ENCODE measurements around the gene MGAM2. TPM values are rescaled to one million over a fixed set of nuclear protein-coding genes. Genes with fewer than 3 reads are reported as not detected.
A peak's percentile ranks its signal among the peaks of the same experiment; 100 is the strongest.

Gene MGAM2
- total RNA-seq (2012; rRNA removed), result not detected in 2 replicates
- not detected in 2 replicates for polyA plus RNA-seq (2012; rRNA removed)
- not detected in 2 replicates for polyA plus RNA-seq (2012; cell fraction: cytosol; rRNA removed)
- not detected in 2 replicates for polyA plus RNA-seq (2012; cell fraction: nucleus; rRNA removed; ENCODE audit: low replicate concordance)
- Bru-seq, nascent RNA, result not detected
- percentile 1 among the genes with signal in this experiment for BruChase-seq, experiment 1, labeled RNA remaining after a 6-hour chase
- BruChase-seq, experiment 2, labeled RNA remaining after a 2-hour chase, result not detected
- long read RNA-seq, result 0 reads

DNA sequence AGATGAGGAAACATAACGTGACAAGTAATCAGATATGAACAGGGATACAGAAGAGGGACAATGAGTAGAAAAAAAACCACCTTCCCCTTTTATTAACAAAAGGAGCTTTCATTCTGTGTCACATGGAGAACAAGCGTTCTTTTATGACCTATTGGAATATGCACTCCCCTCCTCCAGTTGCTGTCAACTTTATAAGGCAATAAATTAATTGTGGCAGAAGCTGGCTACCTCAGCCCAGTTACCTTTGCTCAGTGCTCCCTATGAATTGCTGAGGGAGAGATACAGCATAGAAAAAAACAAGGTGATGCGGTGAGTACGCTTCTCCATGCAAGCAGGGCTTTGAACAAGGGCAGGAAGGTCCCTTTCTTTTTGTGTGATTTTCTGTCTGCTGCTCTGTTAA lies at the start of gene MGAM2:
TSS of gene MGAM2 (plus strand) at position 220 of the 400 bp plus-strand sequence. CDS start 5,156 bp downstream, outside the sequence.
- POLR2A ChIA-PET (ENCODE audit: unreplicated experiment), result no interaction called here
- CTCF ChIA-PET, result no interaction called here
- Histone ChIP-seq H3K18ac (ENCODE audit: low read depth, low read length) (no peak within 1 kb of the TSS), H3K56ac (ENCODE audit: extremely low read depth, insufficient read depth, low read length) (no peak within 1 kb of the TSS), H2BK120ac (ENCODE audit: low read depth, low read length) (no peak within 1 kb of the TSS), H3K9me1 (ENCODE audit: insufficient read depth, low read length) (no peaks in the 10 kb centered on the region), H3K4me2 (ENCODE audit: low read depth, low read length) (no peak within 1 kb of the TSS), H4K8ac (ENCODE audit: low read depth in 2 of 2, low read length in 2 of 2) (no peak within 1 kb of the TSS), H2BK15ac (ENCODE audit: low read depth, low read length) (no peak within 1 kb of the TSS), H2AK9ac (replicated peaks; ENCODE audit: low read depth, low read length, poor library complexity) (no peak within 1 kb of the TSS), H4K5ac (ENCODE audit: low read depth, low read length) (no peak within 1 kb of the TSS), H3K27me3 (ENCODE audit: control insufficient read depth, insufficient read depth, low read length) (no peaks in the 10 kb centered on the region), H2BK5ac (ENCODE audit: low read depth, low read length, poor library complexity, severe bottlenecking) (no peak within 1 kb of the TSS), H2AFZ (replicated peaks; ENCODE audit: low read length, poor library complexity) (no peak within 1 kb of the TSS), H3K4ac (ENCODE audit: low read depth, low read length) (no peak within 1 kb of the TSS), H3K79me1 (ENCODE audit: low read depth in 1 of 2, low read length in 2 of 2) (no peaks in the 10 kb centered on the region), H3K23ac (ENCODE audit: low read depth, low read length) (no peak within 1 kb of the TSS), H3K27ac (ENCODE audit: insufficient read depth, low read length) (no peak within 1 kb of the TSS), H4K91ac (ENCODE audit: insufficient read depth, low read depth, low read length) (no peak within 1 kb of the TSS), H2BK20ac (ENCODE audit: low read depth, low read length) (no peak within 1 kb of the TSS), H3K4me3 (ENCODE audit: insufficient read depth, low read depth, low read length) (no peak within 1 kb of the TSS), H3K9ac (ENCODE audit: low read depth, low read length) (no peak within 1 kb of the TSS), H3K4me1 (ENCODE audit: control insufficient read depth, insufficient read depth, low read length) (no peaks in the 10 kb centered on the region), H3K9me3 (ENCODE audit: control insufficient read depth, insufficient read depth, low read length) (peaks cover 4% of the 10 kb centered on the region), H3K14ac (replicated peaks; ENCODE audit: low read depth, low read length) (no peak within 1 kb of the TSS), H3K36me3 (ENCODE audit: control insufficient read depth, insufficient read depth, low read length) (no peaks in the 10 kb centered on the region), H2AK5ac (ENCODE audit: low read depth, low read length) (no peak within 1 kb of the TSS), H4K20me1 (ENCODE audit: insufficient read depth, low read length) (no peaks in the 10 kb centered on the region)
- in situ Hi-C loops (cut with MboI; ENCODE audit: low sequenced_read_pairs), result no loop called here
- DNase-seq (no peak), ATAC-seq (ENCODE audit: low read depth) (no peak)
- TF ChIP-seq MAFK (IDR thresholded peaks at IDR 0.05; ENCODE audit: low read depth, low read length) (no peak), MXI1 (IDR thresholded peaks at IDR 0.05; ENCODE audit: borderline replicate concordance, low read depth, low read length) (no peak), MAZ (IDR thresholded peaks at IDR 0.05; ENCODE audit: borderline replicate concordance, low read depth, low read length) (no peak), BHLHE40 (IDR thresholded peaks at IDR 0.05; ENCODE audit: low read depth, low read length) (no peak), SMC3 (IDR thresholded peaks at IDR 0.05; ENCODE audit: low read depth, low read length) (no peak), RFX5 (IDR thresholded peaks at IDR 0.05; ENCODE audit: low read depth, low read length) (no peak), FOS (IDR thresholded peaks at IDR 0.05; ENCODE audit: low read depth, low read length) (no peak), CHD1 (IDR thresholded peaks at IDR 0.05; ENCODE audit: low read depth, low read length) (no peak), CEBPB (IDR thresholded peaks at IDR 0.05; ENCODE audit: low read depth, low read length) (no peak), RCOR1 (IDR thresholded peaks at IDR 0.05; ENCODE audit: insufficient replicate concordance, low read length) (no peak), POLR2A (IDR thresholded peaks at IDR 0.05; ENCODE audit: low read depth, low read length) (no peak), NFE2L2 (IDR thresholded peaks at IDR 0.05; ENCODE audit: low read depth, low read length) (no peak), ELK1 (IDR thresholded peaks at IDR 0.05; ENCODE audit: borderline replicate concordance, low read depth, low read length) (no peak), RAD21 (IDR thresholded peaks at IDR 0.05; ENCODE audit: low read length) (no peak)
- TF ChIP-seq, protein P1, sequence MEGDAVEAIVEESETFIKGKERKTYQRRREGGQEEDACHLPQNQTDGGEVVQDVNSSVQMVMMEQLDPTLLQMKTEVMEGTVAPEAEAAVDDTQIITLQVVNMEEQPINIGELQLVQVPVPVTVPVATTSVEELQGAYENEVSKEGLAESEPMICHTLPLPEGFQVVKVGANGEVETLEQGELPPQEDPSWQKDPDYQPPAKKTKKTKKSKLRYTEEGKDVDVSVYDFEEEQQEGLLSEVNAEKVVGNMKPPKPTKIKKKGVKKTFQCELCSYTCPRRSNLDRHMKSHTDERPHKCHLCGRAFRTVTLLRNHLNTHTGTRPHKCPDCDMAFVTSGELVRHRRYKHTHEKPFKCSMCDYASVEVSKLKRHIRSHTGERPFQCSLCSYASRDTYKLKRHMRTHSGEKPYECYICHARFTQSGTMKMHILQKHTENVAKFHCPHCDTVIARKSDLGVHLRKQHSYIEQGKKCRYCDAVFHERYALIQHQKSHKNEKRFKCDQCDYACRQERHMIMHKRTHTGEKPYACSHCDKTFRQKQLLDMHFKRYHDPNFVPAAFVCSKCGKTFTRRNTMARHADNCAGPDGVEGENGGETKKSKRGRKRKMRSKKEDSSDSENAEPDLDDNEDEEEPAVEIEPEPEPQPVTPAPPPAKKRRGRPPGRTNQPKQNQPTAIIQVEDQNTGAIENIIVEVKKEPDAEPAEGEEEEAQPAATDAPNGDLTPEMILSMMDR (conservative IDR thresholded peaks at IDR 0.05; ENCODE audit: low read depth, low read length), result no peak
- TF ChIP-seq, protein P2, sequence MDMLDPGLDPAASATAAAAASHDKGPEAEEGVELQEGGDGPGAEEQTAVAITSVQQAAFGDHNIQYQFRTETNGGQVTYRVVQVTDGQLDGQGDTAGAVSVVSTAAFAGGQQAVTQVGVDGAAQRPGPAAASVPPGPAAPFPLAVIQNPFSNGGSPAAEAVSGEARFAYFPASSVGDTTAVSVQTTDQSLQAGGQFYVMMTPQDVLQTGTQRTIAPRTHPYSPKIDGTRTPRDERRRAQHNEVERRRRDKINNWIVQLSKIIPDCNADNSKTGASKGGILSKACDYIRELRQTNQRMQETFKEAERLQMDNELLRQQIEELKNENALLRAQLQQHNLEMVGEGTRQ (IDR thresholded peaks at IDR 0.05; ENCODE audit: low read depth, low read length), result no peak
- intact Hi-C loops (cut with micrococcal nuclease), result no loop called here
- dilution Hi-C loops (cut with HindIII; ENCODE audit: low sequenced_read_pairs, unreplicated experiment), result no loop called here
- WGBS, 2 experiments (ENCODE audit: extremely low coverage in 2 of 2, insufficient read length in 1 of 2), result no CpG with 5 or more reads among the region's 4 CpGs
- BruUV-seq (replicated peaks), result no TSS peak

Measured in IMR-90 (cell line).